GM15510 (cell line): ENCODE results near the gene RERE.

Source experiments
- POLR2A ChIP-seq: IDR thresholded peaks from 3 replicates; pipeline ENCODE4 v1.6.1; 2011; ENCODE audit warnings: borderline replicate concordance; ENCODE audit not compliant: insufficient read length; ENCODE audit errors: extremely low read depth

RERE gene

DNA sequence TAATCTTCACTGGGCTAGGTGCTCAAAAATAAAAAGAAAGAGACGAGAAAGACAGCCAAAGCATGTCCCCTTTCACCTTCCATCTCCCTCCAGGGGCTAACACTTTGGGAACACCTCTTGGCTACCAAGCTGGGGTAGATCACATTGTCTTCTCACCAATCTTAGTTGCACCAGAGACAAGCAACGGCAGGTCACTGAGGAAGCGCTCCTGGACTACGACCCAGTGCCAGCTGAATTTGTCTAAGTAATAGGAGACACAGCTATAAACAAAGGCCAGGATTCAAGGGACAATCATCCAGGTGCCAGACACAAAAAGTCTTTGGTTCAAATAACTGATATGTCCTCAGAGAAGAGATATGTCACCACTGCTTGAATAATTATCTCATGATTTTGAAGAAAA, 399.1 kb downstream of the RERE start:
- TF ChIP-seq POLR2A: no peak

DNA sequence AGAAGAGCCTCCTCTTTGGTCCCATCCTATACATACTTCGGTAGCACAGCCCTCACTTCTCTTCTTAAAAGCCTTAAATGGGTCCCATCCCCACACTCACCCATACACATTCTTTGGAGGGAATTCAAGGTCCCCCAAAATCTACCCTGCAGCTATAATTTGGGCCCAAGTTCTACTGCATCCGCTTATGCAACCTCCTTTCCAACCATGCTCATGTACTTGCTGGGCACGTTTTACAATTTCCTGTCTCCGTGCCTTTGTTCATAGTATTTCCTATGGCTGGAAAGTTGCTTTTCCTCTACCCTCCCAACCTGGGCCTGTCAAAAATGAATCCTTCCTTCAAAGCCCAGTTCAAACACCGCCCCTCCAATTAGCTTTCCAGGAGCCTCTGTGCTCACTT, 399.8 kb downstream of the RERE start:
- TF ChIP-seq POLR2A: no peak

DNA sequence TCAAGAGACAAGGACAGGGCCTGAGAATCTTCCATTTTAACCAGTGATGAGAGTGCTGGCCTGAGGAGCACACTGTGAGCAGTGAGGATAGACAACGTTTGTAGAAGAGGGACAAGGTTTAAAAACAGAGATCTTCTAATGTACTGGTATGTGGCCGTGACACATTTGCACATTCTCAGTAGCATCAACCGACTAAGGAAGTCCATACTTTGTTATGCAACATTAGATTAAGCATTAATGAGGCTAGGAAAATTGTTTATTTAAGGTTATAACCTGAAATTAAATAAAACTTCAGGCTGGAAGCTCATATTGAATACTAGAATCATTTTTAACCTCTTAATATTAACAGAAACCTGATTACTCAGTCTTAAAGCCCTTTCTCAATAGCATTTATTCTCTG, 400.6 kb downstream of the RERE start:
- no peak for TF ChIP-seq POLR2A

DNA sequence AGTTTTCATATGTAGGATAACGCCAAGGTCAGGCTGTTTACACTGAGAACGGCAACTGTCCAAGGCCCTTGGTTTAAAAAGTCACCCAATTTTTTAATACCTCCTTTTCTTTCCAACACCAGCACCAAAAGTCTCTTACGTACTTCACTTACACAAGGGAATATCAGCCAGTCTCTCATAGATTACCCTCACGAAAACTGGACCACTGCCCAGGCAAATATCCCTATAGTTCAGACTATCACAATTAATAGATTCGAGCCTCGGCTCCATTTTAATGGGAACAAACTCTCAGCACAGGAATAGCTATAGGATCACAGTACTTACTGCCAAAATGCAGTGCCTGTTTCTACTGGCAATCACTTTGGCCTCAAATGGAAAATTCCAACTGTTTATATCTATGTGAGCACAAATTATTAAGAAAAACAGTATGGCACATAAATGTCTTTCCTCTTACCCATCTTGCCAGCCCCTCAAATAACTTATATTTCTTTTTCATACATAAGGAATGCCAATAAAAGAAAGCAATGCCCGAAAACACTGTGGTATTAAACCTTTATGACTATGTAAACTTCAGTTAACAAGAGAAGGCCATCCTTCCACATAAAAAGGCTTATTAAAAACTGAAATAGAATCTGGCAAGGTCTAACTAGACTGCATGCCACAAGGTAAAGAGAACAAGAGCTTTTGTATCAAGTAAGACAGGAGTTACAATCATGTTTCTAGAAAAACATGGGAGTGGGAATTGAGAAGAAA, 401.7 kb downstream of the RERE start:
- TF ChIP-seq POLR2A: no peak

DNA sequence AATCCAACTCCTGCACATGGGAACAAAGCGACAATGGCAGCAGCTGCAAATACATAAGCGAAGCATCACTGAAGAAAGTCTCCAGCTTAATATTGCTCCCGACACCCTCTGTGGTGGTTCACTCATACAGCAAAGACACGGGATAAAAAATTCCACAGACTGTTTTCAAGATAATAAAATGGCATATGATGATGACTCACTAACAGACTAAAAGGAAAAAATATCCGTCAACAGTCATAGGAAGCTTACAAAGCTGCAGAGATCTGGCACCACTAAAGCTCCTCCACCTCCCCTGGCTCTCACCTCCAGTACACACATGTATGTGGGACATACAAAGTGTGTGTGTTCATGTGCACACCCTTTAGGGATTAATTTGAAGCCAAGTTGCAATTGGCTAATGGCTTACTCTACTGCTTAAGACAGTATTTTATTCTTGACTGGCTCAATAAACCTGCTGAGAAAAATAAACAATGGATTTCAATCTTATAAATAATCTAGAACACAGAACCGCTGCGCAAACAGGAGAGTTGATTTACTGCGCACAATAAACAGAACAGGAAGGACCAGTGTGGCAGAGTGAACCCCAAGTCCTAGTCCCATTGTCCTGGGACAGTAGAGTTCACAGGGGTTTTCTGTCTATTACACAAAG, 405.1 kb downstream of the RERE start:
- no peak for TF ChIP-seq POLR2A

DNA sequence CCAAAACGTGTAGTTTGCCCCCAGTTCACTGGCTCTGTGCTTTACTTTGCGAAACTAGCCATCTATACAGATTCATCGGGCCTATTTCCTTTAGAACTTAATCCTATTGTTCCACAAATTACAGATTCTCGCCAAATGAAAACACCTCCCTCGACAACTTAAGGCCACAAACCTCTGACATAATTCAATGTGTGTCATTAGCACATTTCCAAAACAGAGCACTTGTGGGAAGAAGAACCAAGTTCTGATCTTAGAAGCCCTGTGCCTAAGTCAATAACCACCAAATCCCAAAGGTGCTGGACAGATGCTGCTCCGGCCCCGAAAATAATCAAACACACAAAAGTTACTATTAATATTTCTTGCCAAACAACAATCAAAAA, 405.6 kb downstream of the RERE start:
- no peak for TF ChIP-seq POLR2A

DNA sequence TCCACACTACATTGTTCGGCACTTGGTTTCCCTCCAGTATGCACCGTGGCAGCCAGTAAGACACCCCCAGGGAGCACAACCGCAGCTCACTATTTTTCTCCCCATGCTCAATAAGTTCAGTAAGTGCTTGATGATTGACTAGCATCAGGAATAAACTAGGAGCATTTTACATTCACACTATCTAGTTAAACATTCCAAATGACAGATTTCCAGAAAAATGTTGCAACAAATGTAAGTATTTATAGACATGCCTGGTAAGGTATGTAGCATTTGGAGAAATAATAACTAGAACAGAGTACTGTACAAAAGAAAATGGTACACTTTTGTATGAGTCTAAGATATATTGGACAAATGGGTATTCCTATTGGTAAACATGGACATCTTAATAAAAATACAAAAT, 406.6 kb downstream of the RERE start:
- no peak for TF ChIP-seq POLR2A

DNA sequence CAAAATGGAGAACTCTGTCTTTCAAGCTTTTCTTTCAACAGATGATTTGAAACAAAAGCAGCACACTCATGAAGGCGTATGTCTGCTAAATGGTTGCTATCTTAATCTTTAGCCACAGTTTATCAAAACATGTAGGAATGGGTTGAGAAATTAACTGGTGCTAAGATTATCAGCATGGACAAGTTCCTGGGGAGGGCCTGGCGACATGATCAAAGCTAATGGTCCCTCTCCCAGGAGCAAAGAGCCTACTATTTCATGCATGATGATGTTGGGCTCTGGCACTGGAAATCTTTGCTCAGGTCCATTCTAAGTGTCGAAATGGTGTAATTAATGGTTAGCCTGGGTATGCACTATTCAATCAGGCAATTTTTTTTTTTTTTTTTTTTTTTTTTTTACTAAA, 407.8 kb downstream of the RERE start:
- no peak for TF ChIP-seq POLR2A

DNA sequence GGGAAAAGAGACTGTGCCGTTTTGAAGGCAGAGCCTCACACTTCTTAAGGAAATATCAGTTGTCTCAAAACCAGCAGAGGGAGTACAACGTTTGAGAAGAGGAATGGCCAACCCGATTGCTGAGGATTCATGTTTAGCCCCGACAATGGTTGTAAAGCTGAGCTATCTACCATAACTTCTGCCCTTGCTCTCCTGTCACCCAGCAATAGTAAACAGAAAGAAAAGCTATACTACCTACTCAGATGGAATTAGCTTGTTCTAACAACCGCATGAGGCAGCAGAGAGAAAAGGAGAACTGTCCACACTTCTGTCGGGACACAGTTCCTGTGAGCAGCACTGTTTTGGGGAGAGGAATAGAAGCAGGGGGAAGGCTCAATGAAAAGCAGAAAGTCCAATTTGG, 408.3 kb downstream of the RERE start:
- TF ChIP-seq POLR2A: no peak

DNA sequence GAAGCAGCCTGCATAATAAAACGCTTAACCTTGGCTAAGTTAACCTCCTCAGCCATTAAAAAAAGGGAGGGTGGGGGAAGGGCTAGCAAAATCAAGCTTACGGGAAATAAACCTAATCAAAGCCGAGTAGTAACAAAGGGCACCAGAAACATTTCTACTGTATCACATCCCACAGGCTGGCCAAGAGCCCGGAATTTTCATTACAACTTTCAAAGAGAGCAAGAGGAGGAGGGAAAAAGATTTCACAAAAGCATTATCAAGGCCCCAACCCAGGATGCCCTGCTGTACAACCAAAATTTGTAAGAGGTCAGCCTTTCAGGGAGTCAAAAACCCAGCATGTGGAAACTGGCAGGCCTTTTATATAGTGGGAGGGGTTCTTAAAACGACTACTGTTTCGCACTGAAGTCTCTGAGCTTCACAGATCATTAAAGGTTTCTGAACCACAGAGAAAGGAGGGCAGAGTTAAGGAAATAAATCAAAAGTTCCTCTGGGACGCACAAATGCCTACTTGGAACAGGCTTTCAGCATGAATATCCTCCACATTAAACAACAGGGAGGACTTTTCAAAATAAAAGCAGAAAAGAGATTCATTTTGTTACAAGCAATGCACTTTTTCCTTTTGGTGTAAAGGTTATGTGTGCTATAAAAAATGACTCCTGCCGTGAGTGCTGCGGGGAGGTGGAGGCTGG, 409.1 kb downstream of the RERE start:
- TF ChIP-seq POLR2A: no peak

DNA sequence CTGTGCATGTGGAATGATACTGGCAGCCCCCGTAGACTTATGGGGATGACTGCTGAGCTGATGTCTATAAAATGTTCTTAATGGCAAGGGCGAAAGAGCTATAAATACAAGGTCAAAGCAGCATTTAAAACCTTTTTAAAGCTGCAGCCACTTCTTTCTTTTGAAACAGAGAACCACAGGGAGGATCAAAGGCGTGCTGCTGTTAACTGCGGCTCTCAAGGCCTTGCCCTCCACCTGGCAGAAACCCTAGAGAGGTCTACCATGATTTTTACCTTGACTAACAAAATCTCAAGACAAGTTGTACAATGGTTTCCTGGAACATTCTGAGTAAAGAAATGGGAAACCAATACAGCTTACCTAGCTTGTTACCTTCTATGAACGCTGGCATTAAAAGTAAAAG, 409.8 kb downstream of the RERE start:
- no peak for TF ChIP-seq POLR2A

DNA sequence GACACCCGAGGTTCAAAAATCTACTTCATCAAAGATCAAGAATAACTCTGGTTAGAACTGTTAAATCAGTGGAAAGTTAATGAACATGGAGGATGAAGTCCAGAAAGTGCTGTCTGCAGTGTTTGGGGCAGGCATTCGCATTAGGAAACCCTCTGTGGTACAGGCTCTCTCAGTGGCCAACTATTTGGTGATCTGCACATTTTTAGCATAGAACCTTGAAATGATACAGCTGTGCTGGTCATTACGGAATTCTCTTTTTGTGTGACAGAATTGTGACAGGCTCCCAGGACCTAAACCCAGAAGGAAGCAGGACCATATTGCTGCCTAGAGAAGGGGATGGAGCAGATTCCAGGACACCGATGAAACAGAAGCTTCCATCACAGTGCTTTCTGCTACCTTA, 410.5 kb downstream of the RERE start:
- no peak for TF ChIP-seq POLR2A

DNA sequence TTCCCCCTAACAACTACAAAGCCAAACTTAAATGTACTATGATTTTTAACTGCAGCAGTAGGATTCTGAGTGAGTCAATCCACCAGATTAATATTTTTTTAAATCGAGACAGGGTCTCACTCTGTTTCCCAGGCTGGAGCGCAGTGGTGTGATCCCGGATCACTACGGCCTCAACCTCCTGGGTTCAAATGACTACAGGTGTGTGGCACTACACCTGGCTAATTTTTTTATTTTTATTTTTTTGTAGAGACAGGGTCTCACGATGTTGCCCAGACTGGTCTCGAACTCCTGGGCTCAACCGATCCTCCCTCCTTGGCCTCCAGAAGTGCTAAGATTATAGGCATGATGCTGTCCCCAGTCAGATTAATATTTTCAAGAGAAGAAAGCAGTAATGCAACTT, 411.4 kb downstream of the RERE start:
- TF ChIP-seq POLR2A: no peak

DNA sequence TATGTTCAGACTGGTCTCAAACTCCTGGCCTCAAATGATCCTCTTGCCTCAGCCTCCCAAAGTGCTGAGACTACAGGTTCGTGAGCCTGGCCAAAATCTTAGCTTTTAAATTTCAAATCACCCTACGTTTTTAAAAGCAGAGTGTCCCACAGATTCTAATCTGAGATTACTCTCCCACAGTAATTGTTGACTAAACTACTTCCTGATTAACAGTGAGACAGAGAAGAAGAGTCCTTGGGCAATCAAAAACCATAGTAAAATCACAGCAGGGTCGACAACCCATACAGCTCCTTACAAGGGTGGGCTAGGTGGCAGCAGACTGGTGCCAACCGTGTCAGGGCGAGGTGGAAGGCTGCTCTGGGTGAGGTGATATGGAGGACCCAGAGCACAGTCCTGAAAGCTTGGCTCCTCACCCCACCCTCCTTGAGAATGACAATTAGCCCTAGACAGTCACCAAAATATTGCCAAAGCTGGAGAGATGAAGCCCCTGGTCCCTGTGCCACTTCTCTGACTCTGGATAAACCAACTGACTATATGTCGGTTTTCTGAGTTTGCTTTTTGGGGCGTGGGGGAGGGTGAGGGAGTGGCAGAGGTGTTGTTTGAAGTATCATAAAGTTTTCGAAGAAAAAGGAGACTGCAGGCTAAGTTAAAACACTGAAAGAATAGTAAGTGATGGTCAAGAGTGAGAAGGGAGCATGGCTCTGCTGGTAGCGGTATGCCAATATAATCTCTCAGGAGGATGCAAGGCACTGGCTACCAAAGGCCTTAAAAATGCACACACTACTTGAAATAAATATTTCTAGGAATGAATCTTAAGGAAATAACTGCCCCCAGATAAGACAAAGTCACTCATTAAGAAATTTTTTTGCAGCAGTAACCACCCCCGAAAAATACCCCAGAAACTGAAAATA, 412.7 kb downstream of the RERE start:
- no peak for TF ChIP-seq POLR2A
